OCI-LY7 (cell line): ENCODE measurements around the gene NOL7.

Experiments
- CTCF ChIP-seq: fragments of 200-600 bp; sonication (generic); conservative IDR thresholded peaks from 2 replicates; pipeline ENCODE4 v1.5.1; 2014; ENCODE audit warnings: mild to moderate bottlenecking, antibody characterized with exemption, low read length, moderate library complexity, mixed read lengths
- EZH2phosphoT487 ChIP-seq: fragments of 200-600 bp; sonication (generic); IDR thresholded peaks from 2 replicates; pipeline ENCODE4 v1.6.1; 2018; ENCODE audit warnings: low read depth, borderline replicate concordance, mild to moderate bottlenecking, mixed run types, antibody characterized with exemption, low read length, moderate library complexity, mixed read lengths

- TF ChIP-seq CTCF (no peak), EZH2phosphoT487 (no peak)
Observed at GRCh38 chr6:13667655-13668054, 52.5 kb downstream of the NOL7 start.
